HEK293T (cell line): ENCODE data around the gene PRKG1.
A peak's percentile ranks its signal among the peaks of the same experiment; 100 is the strongest.

Experiments used
- CTCF ChIA-PET: fragments of 350-600 bp; formaldehyde crosslinking; extraction: SDS; loops from one replicate; lab custom pipeline; 2021; ENCODE audit warnings: antibody characterized with exemption, inconsistent platforms; lab: Yijun Ruan, JAX
- POLR2A ChIA-PET: fragments of 350-600 bp; formaldehyde crosslinking; extraction: SDS; loops from one replicate; lab custom pipeline; 2020; ENCODE audit warnings: antibody characterized with exemption, inconsistent platforms; lab: Yijun Ruan, JAX
- DNase-seq: peaks from one replicate; pipeline ENCODE4 v3.0.0; 2012; ENCODE audit warnings: mixed read lengths; ENCODE audit errors: extremely low spot score
- ARNT ChIP-seq: fragments of 450-650 bp; IDR thresholded peaks from 2 replicates; pipeline ENCODE4 v1.6.1; 2017; ENCODE audit warnings: mild to moderate bottlenecking
- BHLHE40 ChIP-seq: fragments of 450-650 bp; IDR thresholded peaks from 2 replicates; pipeline ENCODE4 v1.6.1; 2016; ENCODE audit warnings: mild to moderate bottlenecking, moderate library complexity, borderline replicate concordance
- CTBP1 ChIP-seq: fragments of 450-650 bp; IDR thresholded peaks from 2 replicates; pipeline ENCODE4 v1.6.1; 2016; ENCODE audit warnings: borderline replicate concordance
- ELF4 ChIP-seq: fragments of 450-650 bp; IDR thresholded peaks from 2 replicates; pipeline ENCODE4 v1.6.1; 2017; ENCODE audit warnings: antibody characterized with exemption
- FOXA1 ChIP-seq: fragments of 450-650 bp; IDR thresholded peaks from 2 replicates; pipeline ENCODE4 v1.6.1; 2016; ENCODE audit warnings: mild to moderate bottlenecking
- FOXK2 ChIP-seq: fragments of 450-650 bp; IDR thresholded peaks from 2 replicates; pipeline ENCODE4 v1.6.1; 2016; ENCODE audit warnings: mild to moderate bottlenecking
- FOXM1 ChIP-seq: fragments of 450-650 bp; IDR thresholded peaks from 2 replicates; pipeline ENCODE4 v1.6.1; 2017; ENCODE audit warnings: mild to moderate bottlenecking, borderline replicate concordance
- HDGF ChIP-seq: fragments of 450-650 bp; IDR thresholded peaks from 2 replicates; pipeline ENCODE4 v1.6.1; 2017; ENCODE audit warnings: antibody characterized with exemption, borderline replicate concordance
- L3MBTL2 ChIP-seq: fragments of 450-650 bp; conservative IDR thresholded peaks from 2 replicates; pipeline ENCODE4 v1.6.1; 2016; ENCODE audit warnings: mild to moderate bottlenecking
- LEF1 ChIP-seq: fragments of 450-650 bp; IDR thresholded peaks from 2 replicates; pipeline ENCODE4 v1.6.1; 2017; ENCODE audit warnings: mild to moderate bottlenecking, borderline replicate concordance
- NFRKB ChIP-seq: fragments of 450-650 bp; IDR thresholded peaks from 2 replicates; pipeline ENCODE4 v1.6.1; 2016; ENCODE audit warnings: mild to moderate bottlenecking, moderate library complexity
- PKNOX1 ChIP-seq: fragments of 450-650 bp; IDR thresholded peaks from 2 replicates; pipeline ENCODE4 v1.6.1; 2016
- SP1 ChIP-seq: fragments of 450-650 bp; IDR thresholded peaks from 2 replicates; pipeline ENCODE4 v1.6.1; 2017
- SUZ12 ChIP-seq: fragments of 450-650 bp; IDR thresholded peaks from 2 replicates; pipeline ENCODE4 v1.6.1; 2016; ENCODE audit warnings: mild to moderate bottlenecking
- TARDBP ChIP-seq: fragments of 450-650 bp; IDR thresholded peaks from 2 replicates; pipeline ENCODE4 v1.6.1; 2016
- ZNF384 ChIP-seq: fragments of 450-650 bp; IDR thresholded peaks from 2 replicates; pipeline ENCODE4 v1.6.1; 2016

The PRKG1 gene

GRCh38 chr10:51635436-51635835 lies 561.1 kb downstream of the PRKG1 start:
- ChIA-PET CTCF (interaction anchor here (0.6 kb wide), 1 partner anchor 587 kb away, joined by 8 read pairs; no protein-coding TSS in a partner anchor), POLR2A (no interaction called here)
- TF ChIP-seq PKNOX1 (no peak), HDGF (no peak), LEF1 (no peak), FOXK2 (no peak), SP1 (no peak), CTBP1 (no peak)
- DNase-seq = no peak

- ChIA-PET CTCF (no interaction called here), POLR2A (no interaction called here)
Measured at GRCh38 chr10:51638211-51638610, 563.9 kb downstream of the PRKG1 start.

GRCh38 chr10:51638737-51639136 lies 564.5 kb downstream of the PRKG1 start:
- CTCF ChIA-PET = no interaction called here
- POLR2A ChIA-PET = no interaction called here
- DNase-seq = no peak
- TF ChIP-seq SUZ12 (no peak), HDGF (no peak), ELF4 (no peak), ZNF384 (no peak), TARDBP (no peak), FOXK2 (no peak), FOXM1 (no peak), SP1 (no peak), CTBP1 (no peak), ARNT (no peak), L3MBTL2 (no peak), FOXA1 (no peak), BHLHE40 (no peak), NFRKB (no peak), LEF1 (no peak), PKNOX1 (no peak)

More at GRCh38 chr10:51638211-51638610, 563.9 kb downstream of the PRKG1 start:
- TF ChIP-seq BHLHE40 (no peak), ARNT (no peak), PKNOX1 (no peak), SUZ12 (no peak), NFRKB (no peak), CTBP1 (no peak), L3MBTL2 (no peak), FOXA1 (no peak), ZNF384 (no peak), SP1 (no peak), FOXK2 (no peak), HDGF (no peak), LEF1 (no peak), TARDBP (no peak), FOXM1 (no peak), ELF4 (no peak)
- no peak for DNase-seq

- ChIA-PET CTCF (interaction anchor here (0.6 to 0.7 kb wide), 2 partner anchors 674 to 689 kb away, joined by 3 to 7 read pairs; partner anchors contain the start of gene DKK1), POLR2A (interaction anchor here (0.7 kb wide), 1 partner anchor 106 kb away, joined by 3 read pairs; no protein-coding TSS in a partner anchor)
- TF ChIP-seq ZNF384 = peak; percentile 89
- peak; percentile 70; the same call in 1 of the 2 replicates for TF ChIP-seq CTBP1
- TF ChIP-seq SP1 = no peak
- no peak for TF ChIP-seq LEF1
- TF ChIP-seq PKNOX1 = peak; percentile 93
- TF ChIP-seq HDGF = no peak
- peak; percentile 40 for DNase-seq
Measured at GRCh38 chr10:51640120-51640819, 566.0 kb downstream of the PRKG1 start.

- ChIA-PET POLR2A (no interaction called here), CTCF (no interaction called here)
- DNase-seq = no peak
- TF ChIP-seq L3MBTL2 (no peak), BHLHE40 (no peak), SUZ12 (no peak), ZNF384 (no peak), FOXA1 (no peak), ELF4 (no peak), TARDBP (no peak), LEF1 (no peak), NFRKB (no peak), PKNOX1 (no peak), CTBP1 (no peak), FOXK2 (no peak), ARNT (no peak), SP1 (no peak), HDGF (no peak), FOXM1 (no peak)
Measured at GRCh38 chr10:51642581-51642980, 568.3 kb downstream of the PRKG1 start.
